HepG2 (cell line): Measurements from ENCODE around the gene ABCG2. TPM values are rescaled to one million over a fixed set of nuclear protein-coding genes. Genes with fewer than 3 reads are reported as not detected.

ENCODE experiments used
- ATF3 ChIP-seq: sonication (generic); formaldehyde crosslinking; IDR thresholded peaks from 2 replicates; pipeline ENCODE4 v1.4.0; 2020; ENCODE audit warnings: missing genetic modification reagents
- CBX5 ChIP-seq: sonication (generic); formaldehyde crosslinking; IDR thresholded peaks from 2 replicates; pipeline ENCODE4 v1.4.0; 2020; ENCODE audit warnings: missing genetic modification reagents, borderline replicate concordance
- FOXM1 ChIP-seq: sonication (generic); formaldehyde crosslinking; IDR thresholded peaks from 2 replicates; pipeline ENCODE4 v1.5.0; 2020; ENCODE audit warnings: missing genetic modification reagents
- MIER3 ChIP-seq: IDR thresholded peaks from 2 replicates; pipeline ENCODE4 v1.6.1; 2016; ENCODE audit warnings: missing compliant biosample characterization, borderline replicate concordance
- MXD1 ChIP-seq: sonication (generic); formaldehyde crosslinking; IDR thresholded peaks from 2 replicates; pipeline ENCODE4 v1.4.0; 2020; ENCODE audit warnings: mild to moderate bottlenecking, missing genetic modification reagents
- SOX5 ChIP-seq: IDR thresholded peaks from 2 replicates; pipeline ENCODE4 v1.6.1; 2016; ENCODE audit warnings: borderline replicate concordance
- TRAFD1 ChIP-seq: sonication (generic); formaldehyde crosslinking; IDR thresholded peaks from 2 replicates; pipeline ENCODE4 v1.5.1; 2020; ENCODE audit warnings: missing genetic modification reagents, mild to moderate bottlenecking, borderline replicate concordance
- ZFYVE20 ChIP-seq: sonication (generic); formaldehyde crosslinking; IDR thresholded peaks from 2 replicates; pipeline ENCODE4 v1.8.0; 2023; ENCODE audit warnings: low read depth, mild to moderate bottlenecking, moderate library complexity, missing genetic modification reagents, borderline replicate concordance
- ZMYM3 ChIP-seq: sonication (generic); formaldehyde crosslinking; IDR thresholded peaks from 2 replicates; pipeline ENCODE4 v1.5.1; 2020; ENCODE audit warnings: mild to moderate bottlenecking, missing genetic modification reagents
- ZNF3 ChIP-seq: IDR thresholded peaks from 2 replicates; pipeline ENCODE4 v1.7.0; 2017; ENCODE audit warnings: inconsistent platforms
- ZNF33A ChIP-seq: sonication (generic); formaldehyde crosslinking; IDR thresholded peaks from 2 replicates; pipeline ENCODE4 v1.5.1; 2020; ENCODE audit warnings: missing genetic modification reagents, mild to moderate bottlenecking, moderate library complexity, borderline replicate concordance
- ZNF558 ChIP-seq: sonication (generic); formaldehyde crosslinking; IDR thresholded peaks from 2 replicates; pipeline ENCODE4 v1.9.0; 2022; ENCODE audit warnings: mild to moderate bottlenecking, missing genetic modification reagents, borderline replicate concordance
- ZNF616 ChIP-seq: sonication (generic); formaldehyde crosslinking; IDR thresholded peaks from 2 replicates; pipeline ENCODE4 v1.5.0; 2020; ENCODE audit warnings: low read depth, mild to moderate bottlenecking, missing genetic modification reagents
- ZNF841 ChIP-seq: sonication (generic); formaldehyde crosslinking; IDR thresholded peaks from 2 replicates; pipeline ENCODE4 v1.8.1; 2023; ENCODE audit warnings: missing genetic modification reagents, borderline replicate concordance
- polyA plus RNA-seq, 8 experiments: library from polyadenylated mRNA; depleted of rRNA in 3 of 8; stranded (reverse) in 7 of 8; unstranded in 1 of 8; fragments of >200 nt; fragmentation: Illumina TruSeq in 4 of 8; extraction: Trizol in 4 of 8; gene quantifications; 2 replicates each; pipeline versions ENCODE4 v1.2.1 to v1.2.3, GENCODE V29; 2011 to 2016; ENCODE audit warnings: low read depth in 4 of 8, missing spikeins in 1 of 8, mixed read lengths in 1 of 8; ENCODE audit not compliant: insufficient read depth in 1 of 8
- total RNA-seq, 5 experiments: library from RNA; depleted of rRNA; stranded (reverse); fragments of >200 nt; fragmentation: Illumina TruSeq; extraction: Trizol; gene quantifications; 2 replicates each; pipeline ENCODE4 v1.2.3, GENCODE V29; 2016; ENCODE audit warnings: low read depth in 1 of 5
- TF ChIP-seq, protein P1 (sequence below): sonication (generic); formaldehyde crosslinking; IDR thresholded peaks from 2 replicates; pipeline ENCODE4 v1.4.0; 2020; ENCODE audit warnings: mild to moderate bottlenecking, missing genetic modification reagents, borderline replicate concordance
- TF ChIP-seq, protein P2 (sequence below): sonication (generic); formaldehyde crosslinking; IDR thresholded peaks from 2 replicates; pipeline ENCODE4 v1.4.0; 2020; ENCODE audit warnings: missing genetic modification reagents, mild to moderate bottlenecking, borderline replicate concordance

The ABCG2 gene
- total and polyA plus RNA-seq, 2 of the 13 experiments (the other 11 are each of a cell fraction or from before 2014, with no cell fraction given): 10.0 to 15.7 TPM

DNA sequence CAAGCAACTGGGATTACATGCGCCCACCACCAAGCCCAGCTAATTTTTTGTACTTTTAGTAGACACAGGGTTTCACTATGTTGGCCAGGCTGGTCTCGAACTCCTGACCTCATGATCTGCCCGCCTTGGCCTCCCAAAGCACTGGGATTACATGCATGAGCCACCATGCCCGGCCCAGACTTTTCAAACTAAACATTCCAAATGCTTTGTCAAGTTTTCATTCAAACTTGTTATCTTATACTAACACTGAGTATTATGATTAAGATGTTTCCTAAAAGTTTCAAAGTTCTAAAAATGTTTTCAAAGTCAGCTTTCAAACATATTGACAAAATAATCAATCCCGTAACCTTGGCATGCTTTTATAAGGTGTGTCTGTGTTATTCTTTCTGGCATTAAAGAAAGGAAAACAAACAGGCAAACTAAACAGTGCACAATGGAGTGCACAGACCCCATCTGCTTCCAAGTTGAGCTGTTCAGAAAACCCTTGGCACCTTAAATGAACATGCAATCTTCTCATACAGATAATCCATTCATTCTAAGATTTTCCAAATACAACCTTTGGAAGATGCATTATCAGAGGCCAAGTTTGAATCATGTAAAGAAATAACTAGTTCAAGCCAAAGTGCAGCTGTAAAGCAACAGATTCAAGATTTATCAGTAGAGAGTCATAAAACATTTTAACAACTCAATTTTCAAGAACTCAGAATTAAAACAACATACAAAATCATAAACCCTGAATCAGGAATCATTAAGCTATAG, 49.1 kb downstream of the ABCG2 start (continued):
- TF ChIP-seq, protein P1, sequence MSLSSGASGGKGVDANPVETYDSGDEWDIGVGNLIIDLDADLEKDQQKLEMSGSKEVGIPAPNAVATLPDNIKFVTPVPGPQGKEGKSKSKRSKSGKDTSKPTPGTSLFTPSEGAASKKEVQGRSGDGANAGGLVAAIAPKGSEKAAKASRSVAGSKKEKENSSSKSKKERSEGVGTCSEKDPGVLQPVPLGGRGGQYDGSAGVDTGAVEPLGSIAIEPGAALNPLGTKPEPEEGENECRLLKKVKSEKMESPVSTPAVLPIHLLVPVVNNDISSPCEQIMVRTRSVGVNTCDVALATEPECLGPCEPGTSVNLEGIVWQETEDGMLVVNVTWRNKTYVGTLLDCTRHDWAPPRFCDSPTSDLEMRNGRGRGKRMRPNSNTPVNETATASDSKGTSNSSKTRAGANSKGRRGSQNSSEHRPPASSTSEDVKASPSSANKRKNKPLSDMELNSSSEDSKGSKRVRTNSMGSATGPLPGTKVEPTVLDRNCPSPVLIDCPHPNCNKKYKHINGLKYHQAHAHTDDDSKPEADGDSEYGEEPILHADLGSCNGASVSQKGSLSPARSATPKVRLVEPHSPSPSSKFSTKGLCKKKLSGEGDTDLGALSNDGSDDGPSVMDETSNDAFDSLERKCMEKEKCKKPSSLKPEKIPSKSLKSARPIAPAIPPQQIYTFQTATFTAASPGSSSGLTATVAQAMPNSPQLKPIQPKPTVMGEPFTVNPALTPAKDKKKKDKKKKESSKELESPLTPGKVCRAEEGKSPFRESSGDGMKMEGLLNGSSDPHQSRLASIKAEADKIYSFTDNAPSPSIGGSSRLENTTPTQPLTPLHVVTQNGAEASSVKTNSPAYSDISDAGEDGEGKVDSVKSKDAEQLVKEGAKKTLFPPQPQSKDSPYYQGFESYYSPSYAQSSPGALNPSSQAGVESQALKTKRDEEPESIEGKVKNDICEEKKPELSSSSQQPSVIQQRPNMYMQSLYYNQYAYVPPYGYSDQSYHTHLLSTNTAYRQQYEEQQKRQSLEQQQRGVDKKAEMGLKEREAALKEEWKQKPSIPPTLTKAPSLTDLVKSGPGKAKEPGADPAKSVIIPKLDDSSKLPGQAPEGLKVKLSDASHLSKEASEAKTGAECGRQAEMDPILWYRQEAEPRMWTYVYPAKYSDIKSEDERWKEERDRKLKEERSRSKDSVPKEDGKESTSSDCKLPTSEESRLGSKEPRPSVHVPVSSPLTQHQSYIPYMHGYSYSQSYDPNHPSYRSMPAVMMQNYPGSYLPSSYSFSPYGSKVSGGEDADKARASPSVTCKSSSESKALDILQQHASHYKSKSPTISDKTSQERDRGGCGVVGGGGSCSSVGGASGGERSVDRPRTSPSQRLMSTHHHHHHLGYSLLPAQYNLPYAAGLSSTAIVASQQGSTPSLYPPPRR (CRISPR knock-in tag): peak; percentile 94
- TF ChIP-seq ATF3 (peak; percentile 12; the same call in 1 of the 2 replicates), MIER3 (CRISPR knock-in tag) (peak; percentile 86; the same call in 1 of the 2 replicates), ZNF841 (CRISPR knock-in tag) (no peak), FOXM1 (no peak), ZFYVE20 (CRISPR knock-in tag) (no peak), ZNF3 (CRISPR knock-in tag) (no peak), CBX5 (no peak; the same call in 1 of the 2 replicates), ZMYM3 (peak; percentile 89), ZNF33A (CRISPR knock-in tag) (no peak), SOX5 (CRISPR knock-in tag) (peak; percentile 98), MXD1 (no peak), ZNF616 (CRISPR knock-in tag) (no peak), ZNF558 (CRISPR knock-in tag) (no peak), TRAFD1 (CRISPR knock-in tag) (no peak)
- TF ChIP-seq, protein P2, sequence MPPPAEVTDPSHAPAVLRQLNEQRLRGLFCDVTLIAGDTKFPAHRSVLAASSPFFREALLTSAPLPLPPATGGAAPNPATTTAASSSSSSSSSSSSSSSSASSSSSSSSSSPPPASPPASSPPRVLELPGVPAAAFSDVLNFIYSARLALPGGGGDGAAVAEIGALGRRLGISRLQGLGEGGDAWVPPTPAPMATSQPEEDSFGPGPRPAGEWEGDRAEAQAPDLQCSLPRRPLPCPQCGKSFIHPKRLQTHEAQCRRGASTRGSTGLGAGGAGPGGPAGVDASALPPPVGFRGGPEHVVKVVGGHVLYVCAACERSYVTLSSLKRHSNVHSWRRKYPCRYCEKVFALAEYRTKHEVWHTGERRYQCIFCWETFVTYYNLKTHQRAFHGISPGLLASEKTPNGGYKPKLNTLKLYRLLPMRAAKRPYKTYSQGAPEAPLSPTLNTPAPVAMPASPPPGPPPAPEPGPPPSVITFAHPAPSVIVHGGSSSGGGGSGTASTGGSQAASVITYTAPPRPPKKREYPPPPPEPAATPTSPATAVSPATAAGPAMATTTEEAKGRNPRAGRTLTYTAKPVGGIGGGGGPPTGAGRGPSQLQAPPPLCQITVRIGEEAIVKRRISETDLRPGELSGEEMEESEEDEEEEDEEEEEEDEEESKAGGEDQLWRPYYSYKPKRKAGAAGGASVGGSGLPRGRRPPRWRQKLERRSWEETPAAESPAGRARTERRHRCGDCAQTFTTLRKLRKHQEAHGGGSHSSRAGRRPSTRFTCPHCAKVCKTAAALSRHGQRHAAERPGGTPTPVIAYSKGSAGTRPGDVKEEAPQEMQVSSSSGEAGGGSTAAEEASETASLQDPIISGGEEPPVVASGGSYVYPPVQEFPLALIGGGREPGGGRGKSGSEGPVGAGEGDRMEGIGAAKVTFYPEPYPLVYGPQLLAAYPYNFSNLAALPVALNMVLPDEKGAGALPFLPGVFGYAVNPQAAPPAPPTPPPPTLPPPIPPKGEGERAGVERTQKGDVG (CRISPR knock-in tag): peak; percentile 85; the same call in 1 of the 2 replicates
